Transverse colon (tissue), 4 donors: ENCODE results near the gene ASTL. TPM values are rescaled to one million over a fixed set of nuclear protein-coding genes. Genes with fewer than 3 reads are reported as not detected.

Experiments
- DNase-seq: peaks from one replicate; pipeline ENCODE4 v3.0.0-alpha.2; 2019
- H3K27ac ChIP-seq, 4 donors: fragments of 200-600 bp; sonication (generic); 2 replicates each; pipeline ENCODE4 v1.5.1; 2016 to 2018; ENCODE audit warnings: inconsistent platforms in 4 of 4
- H3K27me3 ChIP-seq: fragments of 200-600 bp; sonication (generic); 2 replicates; pipeline ENCODE4 v1.5.1; 2017; ENCODE audit warnings: inconsistent platforms
- H3K36me3 ChIP-seq, 4 donors: fragments of 200-600 bp; sonication (generic); 2 replicates each; pipeline ENCODE4 v1.5.1; 2017 to 2019; ENCODE audit warnings: inconsistent platforms in 4 of 4
- H3K4me1 ChIP-seq, 4 donors: fragments of 200-600 bp; sonication (generic); 2 replicates each; pipeline ENCODE4 v1.5.1; 2017 to 2020; ENCODE audit warnings: inconsistent platforms in 4 of 4
- H3K4me3 ChIP-seq, 4 donors: fragments of 200-600 bp; sonication (generic); 1 replicate in 1 of 4; 2 replicates in 3 of 4; pipeline versions ENCODE4 v1.5.1 to v1.6.1; 2017 to 2019; ENCODE audit warnings: inconsistent platforms in 4 of 4
- H3K9me3 ChIP-seq, 2 donors: fragments of 200-600 bp; sonication (generic); 2 replicates each; pipeline ENCODE4 v1.5.1; 2017 to 2019; ENCODE audit warnings: inconsistent platforms in 2 of 2
- EP300 ChIP-seq: sonication (generic); formaldehyde crosslinking; IDR thresholded peaks from one replicate; pipeline ENCODE4 v1.6.1; 2017; ENCODE audit warnings: antibody characterized with exemption, low read depth
- POLR2A ChIP-seq: fragments of 450-650 bp; IDR thresholded peaks from one replicate; pipeline ENCODE4 v1.6.1; 2016; ENCODE audit warnings: antibody characterized with exemption, mild to moderate bottlenecking, moderate library complexity
- POLR2AphosphoS5 ChIP-seq, 3 donors: sonication (generic); formaldehyde crosslinking; IDR thresholded peaks; one replicate each; pipeline ENCODE4 v1.6.1; 2016; ENCODE audit warnings: antibody characterized with exemption in 3 of 3
- WGBS, 2 donors: methylation state at CpG; one replicate each; pipeline ENCODE4 v1.1.5; 2018; ENCODE audit warnings: low coverage in 1 of 2; 5-methylcytosine and 5-hydroxymethylcytosine counted together
- in situ Hi-C, 4 donors: fragments of 200-750 bp; cut with MboI; loops; one replicate each; pipeline versions ENCODE4 v1.15.0 to v1.15.1; 2017; ENCODE audit warnings: low sequenced_read_pairs in 3 of 4, low pct_ligation_motif_present in 1 of 4, low pct_unique_long_range_greater_than_20kb in 1 of 4
- intact Hi-C: fragments of 100-400 bp; cut with DNase I; formaldehyde crosslinking; loops from one replicate; pipeline ENCODE4 v1.15.1; 2023; ENCODE audit warnings: low total_unique reads
- total RNA-seq, 4 donors: library from RNA; depleted of rRNA; stranded (reverse); fragments of >200 nt; gene quantifications; one replicate each; pipeline ENCODE4 v1.1.0, GENCODE V29; 2016
- TF ChIP-seq, protein P1 (sequence below), 5 experiments: fragments of 200-600 bp in 3 of 5; fragments of 450-650 bp in 2 of 5; sonication (generic) in 3 of 5; IDR thresholded peaks; 1 replicate in 2 of 5; 2 replicates in 3 of 5; pipeline ENCODE4 v1.5.1; 2016 to 2017; ENCODE audit warnings: antibody characterized with exemption in 5 of 5, inconsistent platforms in 3 of 5, mild to moderate bottlenecking in 2 of 5, moderate library complexity in 1 of 5

Gene ASTL
- total RNA-seq, 4 donors from 2014 or later, result 0.95 TPM; not detected in 3

DNA sequence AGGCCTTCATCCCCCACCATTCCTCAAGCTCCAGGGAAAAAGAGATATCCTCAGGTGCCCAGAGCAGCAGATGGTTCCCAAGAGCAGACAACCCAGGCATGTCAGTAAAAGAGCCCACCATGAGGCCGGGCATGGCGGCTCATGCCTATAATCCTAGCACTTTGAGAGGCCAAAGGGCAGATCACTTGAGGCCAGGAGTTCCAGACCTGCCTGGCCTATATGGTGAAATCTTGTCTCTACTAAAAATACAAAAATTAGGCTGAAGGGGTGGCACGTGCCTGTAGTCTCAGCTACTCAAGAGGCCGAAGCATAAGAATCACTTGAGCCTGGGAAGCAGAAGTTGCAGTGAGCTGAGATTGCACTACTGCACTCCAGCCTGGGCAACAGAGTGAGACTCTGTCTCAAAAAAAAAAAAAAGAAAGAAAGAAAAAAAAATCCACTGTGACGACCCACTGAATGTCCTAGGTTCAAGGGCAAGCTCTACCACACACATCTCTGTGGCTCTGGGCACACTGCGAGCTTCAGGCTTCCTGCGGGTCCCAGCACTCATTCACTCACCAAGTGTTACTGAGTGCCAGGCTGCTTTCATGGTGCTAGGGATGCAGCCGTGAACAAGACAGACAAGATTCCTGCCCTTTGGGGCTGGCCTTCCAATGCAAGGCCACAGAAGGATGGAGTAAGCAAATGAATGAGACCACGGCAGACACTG lies 13.4 kb upstream of the ASTL start:
- Histone ChIP-seq H3K9me3 (no peaks in the 10 kb centered on the region), H3K27ac (no peak overlapping the region), H3K27me3 (no peaks in the 10 kb centered on the region), H3K4me3 (no peak overlapping the region), H3K4me1 (peaks cover 0 to 8% (median 0%) of the 10 kb centered on the region in 4 donors), H3K36me3 (no peaks in the 10 kb centered on the region)
- intact Hi-C loops, result no loop called here
- TF ChIP-seq POLR2AphosphoS5 (IDR thresholded peaks at IDR 0.05) (no peak), POLR2A (no peak), EP300 (no peak)
- TF ChIP-seq, protein P1, sequence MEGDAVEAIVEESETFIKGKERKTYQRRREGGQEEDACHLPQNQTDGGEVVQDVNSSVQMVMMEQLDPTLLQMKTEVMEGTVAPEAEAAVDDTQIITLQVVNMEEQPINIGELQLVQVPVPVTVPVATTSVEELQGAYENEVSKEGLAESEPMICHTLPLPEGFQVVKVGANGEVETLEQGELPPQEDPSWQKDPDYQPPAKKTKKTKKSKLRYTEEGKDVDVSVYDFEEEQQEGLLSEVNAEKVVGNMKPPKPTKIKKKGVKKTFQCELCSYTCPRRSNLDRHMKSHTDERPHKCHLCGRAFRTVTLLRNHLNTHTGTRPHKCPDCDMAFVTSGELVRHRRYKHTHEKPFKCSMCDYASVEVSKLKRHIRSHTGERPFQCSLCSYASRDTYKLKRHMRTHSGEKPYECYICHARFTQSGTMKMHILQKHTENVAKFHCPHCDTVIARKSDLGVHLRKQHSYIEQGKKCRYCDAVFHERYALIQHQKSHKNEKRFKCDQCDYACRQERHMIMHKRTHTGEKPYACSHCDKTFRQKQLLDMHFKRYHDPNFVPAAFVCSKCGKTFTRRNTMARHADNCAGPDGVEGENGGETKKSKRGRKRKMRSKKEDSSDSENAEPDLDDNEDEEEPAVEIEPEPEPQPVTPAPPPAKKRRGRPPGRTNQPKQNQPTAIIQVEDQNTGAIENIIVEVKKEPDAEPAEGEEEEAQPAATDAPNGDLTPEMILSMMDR (IDR thresholded peaks at IDR 0.05), result no peak
- in situ Hi-C loops, result no loop called here
- DNase-seq, result no peak
- WGBS, 2 donors, result 83 to 91% methylated on average over 5 to 9 of the region's 9 CpGs

DNA sequence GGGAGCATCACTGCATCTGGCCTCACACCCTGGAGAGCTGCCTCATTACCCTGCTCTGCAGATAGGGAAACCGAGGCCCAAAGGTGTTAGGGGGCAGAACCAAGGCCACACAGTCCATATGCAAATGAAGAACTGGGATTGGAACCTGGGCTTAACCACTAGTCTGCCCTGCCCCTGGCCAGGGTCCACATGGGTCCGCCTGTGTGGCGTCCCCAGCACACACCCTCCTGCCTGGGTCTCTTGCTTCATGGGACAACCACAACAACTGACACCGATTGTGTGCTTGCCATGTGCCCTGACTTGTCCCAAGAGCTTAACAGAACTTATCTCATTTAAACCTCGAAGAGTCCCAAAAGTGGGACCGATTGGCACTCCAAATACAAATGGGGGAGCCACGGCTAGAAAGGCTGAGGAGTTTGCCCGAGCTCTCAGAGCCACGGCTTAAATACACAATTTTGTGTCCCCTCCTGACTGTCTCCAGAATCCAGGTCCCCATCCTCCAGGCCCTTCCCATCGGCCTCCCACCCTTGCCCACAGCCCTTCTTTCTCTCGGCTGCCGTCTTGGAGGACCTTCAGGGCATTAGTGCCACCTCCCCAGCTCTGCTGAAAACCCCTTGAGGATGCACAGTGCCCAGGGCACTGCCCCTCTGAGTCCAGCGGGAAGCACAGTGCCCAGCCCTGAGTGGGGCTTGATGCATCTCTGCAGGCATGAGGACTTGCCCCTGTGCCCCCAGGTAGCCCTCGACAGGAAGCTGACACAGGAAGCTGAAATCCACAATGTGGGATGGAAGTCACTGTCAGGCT lies 12.7 kb upstream of the ASTL start:
- TF ChIP-seq POLR2A (no peak), POLR2AphosphoS5 (IDR thresholded peaks at IDR 0.05) (no peak), EP300 (no peak)
- TF ChIP-seq, protein P1 (IDR thresholded peaks at IDR 0.05), result no peak
- Histone ChIP-seq H3K4me3 (no peak overlapping the region), H3K9me3 (no peaks in the 10 kb centered on the region), H3K27ac (no peak overlapping the region), H3K4me1 (peaks cover 0 to 8% (median 0%) of the 10 kb centered on the region in 4 donors), H3K27me3 (no peaks in the 10 kb centered on the region), H3K36me3 (no peaks in the 10 kb centered on the region)
- in situ Hi-C loops (no loop called here), intact Hi-C loops (no loop called here)
- WGBS, 2 donors, result 93 to 95% methylated on average over 5 to 14 of the region's 14 CpGs
- no peak for DNase-seq

DNA sequence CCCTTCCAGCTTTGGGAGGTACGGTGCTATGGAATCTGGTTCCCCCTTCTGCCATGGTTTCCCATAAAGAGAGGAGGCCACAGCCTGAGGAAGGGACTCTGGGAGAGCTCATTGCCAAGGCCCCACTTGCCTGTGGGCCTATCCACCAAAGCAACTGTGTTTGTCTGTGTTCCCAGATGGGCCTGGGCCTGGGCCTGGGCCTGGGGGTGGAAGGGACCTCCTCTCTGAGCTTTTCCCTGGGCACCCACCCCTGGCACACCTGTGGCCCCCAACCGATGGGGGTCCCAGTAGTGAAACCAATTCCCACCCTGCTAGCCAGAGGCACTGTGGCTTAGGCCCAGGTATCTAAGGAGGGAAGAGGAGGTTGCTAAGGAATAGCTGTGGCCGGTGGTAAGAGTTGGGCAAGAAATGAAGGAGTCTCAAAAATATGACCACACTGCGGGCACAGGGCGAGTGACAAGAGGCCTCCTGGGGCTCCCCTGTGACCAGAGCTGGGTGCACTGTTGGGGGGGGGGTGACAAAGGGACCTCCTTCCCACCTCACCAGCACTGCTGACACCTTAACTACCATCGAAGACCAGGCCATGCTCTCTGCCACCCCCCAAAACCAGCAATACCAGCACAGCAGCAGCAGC lies 11.8 kb upstream of the ASTL start:
- peaks cover 0 to 16% (median 5%) of the 10 kb centered on the region in 4 donors for H3K4me1 ChIP-seq
- no peaks in the 10 kb centered on the region for H3K27me3 ChIP-seq
- no peak for DNase-seq
- H3K4me3 ChIP-seq, result no peak overlapping the region
- H3K9me3 ChIP-seq, result no peaks in the 10 kb centered on the region
- 85 to 94% methylated on average over 2 to 6 of the region's 6 CpGs for WGBS, 2 donors
- intact Hi-C loops (no loop called here), in situ Hi-C loops (no loop called here)
- TF ChIP-seq, protein P1 (IDR thresholded peaks at IDR 0.05), result no peak
- TF ChIP-seq POLR2A, result no peak
- no peak for TF ChIP-seq EP300
- TF ChIP-seq POLR2AphosphoS5 (IDR thresholded peaks at IDR 0.05), result no peak
- H3K36me3 ChIP-seq, result no peaks in the 10 kb centered on the region
- H3K27ac ChIP-seq, result no peak overlapping the region
